Measurements from ENCODE around the gene FABP7.
"Not testable (repeated sequence)": the region's sequence is repeated elsewhere in the genome, so short reads cannot be mapped to it uniquely, and the experiment has no call there.

The FABP7 gene

DNA sequence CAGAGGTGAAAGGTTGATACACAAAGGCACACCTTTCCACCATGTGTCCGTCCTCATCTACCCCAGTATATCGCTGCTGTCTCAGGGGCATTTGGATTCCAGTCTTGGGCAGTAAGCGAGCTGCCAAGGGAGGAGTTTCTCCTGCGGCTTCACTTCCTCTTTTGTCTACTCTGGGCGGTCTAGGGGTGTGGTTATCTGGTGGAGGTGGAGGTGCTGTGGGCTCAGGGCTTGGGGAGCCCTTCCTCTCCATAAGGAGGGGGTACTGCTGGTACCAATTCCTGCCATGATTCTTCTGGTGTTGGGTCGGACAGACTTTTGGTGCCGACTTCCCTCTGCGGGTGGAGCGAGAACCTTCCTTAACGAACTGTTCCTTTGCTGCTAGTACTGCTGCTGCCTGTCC is 31.9 kb upstream of the FABP7 start:
- Histone ChIP-seq H4K20me1 (ENCODE audit: insufficient read depth, low read length) (no peaks in the 10 kb centered on the region), H2AFZ (ENCODE audit: low read depth, low read length) (no peak overlapping the region; the same call in 1 of the 2 replicates), H3K4me2 (ENCODE audit: low read length) (peak overlapping the region; percentile 28; the same call in 1 of the 2 replicates), H3K36me3 (replicated peaks; ENCODE audit: low read depth, low read length) (no peaks in the 10 kb centered on the region), H3K27ac (ENCODE audit: low read length) (no peak overlapping the region), H3K9me3 (ENCODE audit: insufficient read depth, low read length) (no peaks in the 10 kb centered on the region), H3K4me1 (ENCODE audit: low read length) (peaks cover 8% of the 10 kb centered on the region; the same call in 1 of the 2 replicates), H3K9ac (ENCODE audit: low read length) (no peak overlapping the region), H3K79me2 (ENCODE audit: low read length) (no peaks in the 10 kb centered on the region), H3K27me3 (ENCODE audit: low read depth, low read length) (no peaks in the 10 kb centered on the region), H3K4me3 (ENCODE audit: low read length) (peak overlapping the region; percentile 37; the same call in 1 of the 2 replicates)
- TF ChIP-seq EZH2phosphoT487 (IDR thresholded peaks at IDR 0.05; ENCODE audit: low read depth) = no peak
- TF ChIP-seq, protein P1, sequence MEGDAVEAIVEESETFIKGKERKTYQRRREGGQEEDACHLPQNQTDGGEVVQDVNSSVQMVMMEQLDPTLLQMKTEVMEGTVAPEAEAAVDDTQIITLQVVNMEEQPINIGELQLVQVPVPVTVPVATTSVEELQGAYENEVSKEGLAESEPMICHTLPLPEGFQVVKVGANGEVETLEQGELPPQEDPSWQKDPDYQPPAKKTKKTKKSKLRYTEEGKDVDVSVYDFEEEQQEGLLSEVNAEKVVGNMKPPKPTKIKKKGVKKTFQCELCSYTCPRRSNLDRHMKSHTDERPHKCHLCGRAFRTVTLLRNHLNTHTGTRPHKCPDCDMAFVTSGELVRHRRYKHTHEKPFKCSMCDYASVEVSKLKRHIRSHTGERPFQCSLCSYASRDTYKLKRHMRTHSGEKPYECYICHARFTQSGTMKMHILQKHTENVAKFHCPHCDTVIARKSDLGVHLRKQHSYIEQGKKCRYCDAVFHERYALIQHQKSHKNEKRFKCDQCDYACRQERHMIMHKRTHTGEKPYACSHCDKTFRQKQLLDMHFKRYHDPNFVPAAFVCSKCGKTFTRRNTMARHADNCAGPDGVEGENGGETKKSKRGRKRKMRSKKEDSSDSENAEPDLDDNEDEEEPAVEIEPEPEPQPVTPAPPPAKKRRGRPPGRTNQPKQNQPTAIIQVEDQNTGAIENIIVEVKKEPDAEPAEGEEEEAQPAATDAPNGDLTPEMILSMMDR (IDR thresholded peaks at IDR 0.05; ENCODE audit: low read depth, low read length) = no peak

DNA sequence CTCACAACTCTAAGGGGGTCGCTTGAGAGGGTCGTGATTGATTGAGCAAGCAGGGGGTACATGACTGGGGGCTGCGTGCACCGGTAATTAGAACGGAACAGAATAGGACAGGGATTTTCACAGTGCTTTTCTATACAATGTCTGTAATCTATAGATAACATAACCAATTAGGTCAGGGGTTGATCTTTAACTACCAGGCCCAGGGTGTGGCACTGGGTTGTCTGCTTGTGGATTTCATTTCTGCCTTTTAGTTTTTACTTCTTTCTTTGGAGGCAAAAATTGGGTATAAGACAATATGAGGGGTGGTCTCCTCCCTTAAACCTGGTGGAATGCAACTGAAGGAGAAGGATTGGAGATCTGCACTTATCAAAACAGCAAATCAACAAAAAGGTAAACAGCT is 30.6 kb upstream of the FABP7 start:
- H3K4me1 ChIP-seq (ENCODE audit: low read length); H3K9ac ChIP-seq (ENCODE audit: low read length); H3K4me2 ChIP-seq (ENCODE audit: low read length); H3K9me3 ChIP-seq (ENCODE audit: insufficient read depth, low read length); H3K4me3 ChIP-seq (ENCODE audit: low read length); H3K79me2 ChIP-seq (ENCODE audit: low read length); H4K20me1 ChIP-seq (ENCODE audit: insufficient read depth, low read length); H3K27ac ChIP-seq (ENCODE audit: low read length); H3K27me3 ChIP-seq (ENCODE audit: low read depth, low read length); H2AFZ ChIP-seq (ENCODE audit: low read depth, low read length); H3K36me3 ChIP-seq (replicated peaks; ENCODE audit: low read depth, low read length): not testable (repeated sequence)

DNA sequence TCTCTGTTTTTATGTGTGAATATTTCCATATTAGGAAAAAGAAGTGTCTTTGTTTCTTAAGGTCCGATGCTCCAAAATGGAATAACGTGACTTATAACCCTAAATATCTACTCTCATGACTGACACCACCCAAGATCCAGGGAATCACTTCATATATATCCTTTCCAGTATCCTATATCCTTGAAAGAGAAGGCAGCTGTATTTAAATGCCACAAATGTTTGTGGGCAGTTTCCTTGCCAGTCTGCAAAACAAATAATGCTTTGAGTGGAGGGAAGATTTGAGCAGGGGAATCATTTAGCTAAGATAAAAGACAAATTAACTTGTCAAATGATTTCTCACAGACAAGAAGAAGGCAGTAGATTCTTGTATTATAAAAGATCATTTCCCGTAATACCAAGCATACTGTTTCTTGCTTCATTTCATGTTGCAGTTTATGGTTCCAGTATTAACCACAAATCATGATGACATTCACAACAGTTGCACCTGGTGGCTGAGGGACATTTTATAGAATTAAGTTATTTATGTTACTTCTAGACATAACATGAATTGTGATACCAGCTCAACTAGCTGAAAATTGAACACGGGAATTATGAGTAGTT is 30.0 kb upstream of the FABP7 start:
- no peak overlapping the region for H3K4me3 ChIP-seq (ENCODE audit: low read length)
- H3K9ac ChIP-seq (ENCODE audit: low read length) = no peak overlapping the region
- H3K79me2 ChIP-seq (ENCODE audit: low read length) = no peaks in the 10 kb centered on the region
- H3K4me1 ChIP-seq (ENCODE audit: low read length) = peaks cover 8% of the 10 kb centered on the region; the same call in 1 of the 2 replicates
- no peak for TF ChIP-seq EZH2phosphoT487 (IDR thresholded peaks at IDR 0.05; ENCODE audit: low read depth)
- TF ChIP-seq, protein P1 (IDR thresholded peaks at IDR 0.05; ENCODE audit: low read depth, low read length) = no peak
- no peaks in the 10 kb centered on the region for H3K9me3 ChIP-seq (ENCODE audit: insufficient read depth, low read length)
- no peak overlapping the region for H3K27ac ChIP-seq (ENCODE audit: low read length)
- H4K20me1 ChIP-seq (ENCODE audit: insufficient read depth, low read length) = no peaks in the 10 kb centered on the region
- no peak overlapping the region for H3K4me2 ChIP-seq (ENCODE audit: low read length)
- no peaks in the 10 kb centered on the region for H3K36me3 ChIP-seq (replicated peaks; ENCODE audit: low read depth, low read length)
- no peak overlapping the region for H2AFZ ChIP-seq (ENCODE audit: low read depth, low read length)
- no peaks in the 10 kb centered on the region for H3K27me3 ChIP-seq (ENCODE audit: low read depth, low read length)

- Histone ChIP-seq H3K9me3 (ENCODE audit: insufficient read depth, low read length) (no peaks in the 10 kb centered on the region), H3K4me3 (ENCODE audit: low read length) (no peak overlapping the region), H4K20me1 (ENCODE audit: insufficient read depth, low read length) (no peaks in the 10 kb centered on the region), H2AFZ (ENCODE audit: low read depth, low read length) (no peak overlapping the region), H3K27me3 (ENCODE audit: low read depth, low read length) (no peaks in the 10 kb centered on the region), H3K36me3 (replicated peaks; ENCODE audit: low read depth, low read length) (no peaks in the 10 kb centered on the region), H3K4me1 (ENCODE audit: low read length) (peaks cover 8% of the 10 kb centered on the region; the same call in 1 of the 2 replicates), H3K27ac (ENCODE audit: low read length) (no peak overlapping the region), H3K79me2 (ENCODE audit: low read length) (no peaks in the 10 kb centered on the region), H3K9ac (ENCODE audit: low read length) (no peak overlapping the region), H3K4me2 (ENCODE audit: low read length) (peak overlapping the region; percentile 17; the same call in 1 of the 2 replicates)
- TF ChIP-seq, protein P1 (IDR thresholded peaks at IDR 0.05; ENCODE audit: low read depth, low read length) = no peak
- no peak for TF ChIP-seq EZH2phosphoT487 (IDR thresholded peaks at IDR 0.05; ENCODE audit: low read depth)
Measured at GRCh38 chr6:122751326-122751725, 28.2 kb upstream of the FABP7 start.

All from OCI-LY3 (cell line).